Naive thymus-derived CD4-positive, alpha-beta T cell (primary cell): ENCODE results near the gene IAH1. TPM values are rescaled to one million over a fixed set of nuclear protein-coding genes. Genes with fewer than 3 reads are reported as not detected.

Source experiments
- ATAC-seq: fragments of 150-1000 bp; cut with Tn5 transposase; 2 replicates; pipeline ENCODE4 v1.10.0; 2021; ENCODE audit warnings: mild to moderate bottlenecking, moderate library complexity
- CTCF ChIA-PET: fragments of 350-600 bp; sonication (Branson Sonifier 250); formaldehyde crosslinking; loops from one replicate; lab custom pipeline; 2021; ENCODE audit warnings: antibody characterized with exemption; lab: Charles Lee
- POLR2A ChIA-PET: fragments of 350-600 bp; sonication (Branson Sonifier 250); formaldehyde crosslinking; loops from one replicate; lab custom pipeline; 2021; ENCODE audit warnings: antibody characterized with exemption, inconsistent platforms; lab: Charles Lee
- DNase-seq, 9 donors: peaks; one replicate each; pipeline versions ENCODE4 v3.0.0 to v3.0.0-alpha.2; 2020 to 2022; ENCODE audit warnings: mixed read lengths in 1 of 9
- H3K27ac ChIP-seq: one replicate; pipeline ENCODE4 v1.7.0; 2013; ENCODE audit warnings: mild to moderate bottlenecking, low read depth, low read length, moderate library complexity
- H3K27me3 ChIP-seq, 2 donors: one replicate each; pipeline ENCODE4 v1.7.0; 2013; ENCODE audit warnings: low read length in 2 of 2, mild to moderate bottlenecking in 2 of 2, moderate library complexity in 2 of 2; ENCODE audit not compliant: control insufficient read depth in 2 of 2, insufficient read depth in 2 of 2
- H3K36me3 ChIP-seq, 3 experiments: 1 replicate in 2 of 3; 2 replicates in 1 of 3; pipeline ENCODE4 v1.7.0; 2013; ENCODE audit warnings: low read length in 3 of 3, mild to moderate bottlenecking in 3 of 3, moderate library complexity in 1 of 3; ENCODE audit not compliant: insufficient read depth in 3 of 3, control insufficient read depth in 2 of 3
- H3K4me1 ChIP-seq, 2 donors: one replicate each; pipeline ENCODE4 v1.7.0; 2013; ENCODE audit warnings: low read length in 2 of 2, mild to moderate bottlenecking in 2 of 2, moderate library complexity in 1 of 2; ENCODE audit not compliant: control insufficient read depth in 2 of 2, insufficient read depth in 2 of 2
- H3K4me3 ChIP-seq: 2 replicates; pipeline ENCODE4 v1.7.0; 2013; ENCODE audit warnings: mild to moderate bottlenecking, low read length
- H3K9me3 ChIP-seq, 3 experiments: 1 replicate in 2 of 3; 2 replicates in 1 of 3; pipeline ENCODE4 v1.7.0; 2013; ENCODE audit warnings: low read length in 3 of 3; ENCODE audit not compliant: control insufficient read depth in 2 of 3
- H3K27ac Mint-ChIP-seq, 9 donors: one replicate each; pipeline ENCODE4 v1.8.0; 2020 to 2022; ENCODE audit warnings: mixed read lengths in 9 of 9, mild to moderate bottlenecking in 8 of 9, moderate library complexity in 5 of 9, inconsistent platforms in 2 of 9
- H3K27me3 Mint-ChIP-seq, 5 donors: one replicate each; pipeline ENCODE4 v1.8.0; 2021 to 2022; ENCODE audit warnings: mixed read lengths in 5 of 5, mild to moderate bottlenecking in 1 of 5
- H3K36me3 Mint-ChIP-seq, 5 donors: one replicate each; pipeline ENCODE4 v1.8.0; 2020 to 2022; ENCODE audit warnings: mixed read lengths in 5 of 5, mild to moderate bottlenecking in 3 of 5, inconsistent platforms in 1 of 5
- H3K4me1 Mint-ChIP-seq, 7 donors: one replicate each; pipeline ENCODE4 v1.8.0; 2020 to 2022; ENCODE audit warnings: mixed read lengths in 7 of 7, mild to moderate bottlenecking in 3 of 7, inconsistent platforms in 1 of 7
- H3K4me3 Mint-ChIP-seq, 10 donors: one replicate each; pipeline ENCODE4 v1.8.0; 2020 to 2022; ENCODE audit warnings: mild to moderate bottlenecking in 10 of 10, mixed read lengths in 10 of 10, moderate library complexity in 6 of 10, inconsistent platforms in 2 of 10
- H3K9me3 Mint-ChIP-seq, 11 donors: one replicate each; pipeline ENCODE4 v1.8.0; 2020 to 2022; ENCODE audit warnings: mixed read lengths in 11 of 11, mild to moderate bottlenecking in 4 of 11, inconsistent platforms in 1 of 11, moderate library complexity in 1 of 11
- intact Hi-C, 2 donors: fragments of 100-400 bp; cut with micrococcal nuclease; formaldehyde crosslinking; loops; one replicate each; pipeline ENCODE4 v1.15.1; 2023
- polyA plus RNA-seq, 2 donors: library from polyadenylated mRNA; unstranded; fragments of 300-500 nt; fragmentation: Illumina TruSeq; gene quantifications; one replicate each; pipeline ENCODE4 v1.2.3, GENCODE V29; 2021
- total RNA-seq, 6 experiments: library from RNA in 5 of 6; stranded (reverse) in 5 of 6; gene quantifications; 1 replicate in 5 of 6; 2 replicates in 1 of 6; pipeline ENCODE4 v1.2.3 and lab custom pipeline; 2021 to 2026

The IAH1 gene
- total and polyA plus RNA-seq, 7 experiments from 2014 or later = 43.9 to 77.5 (median 51.0) TPM

DNA sequence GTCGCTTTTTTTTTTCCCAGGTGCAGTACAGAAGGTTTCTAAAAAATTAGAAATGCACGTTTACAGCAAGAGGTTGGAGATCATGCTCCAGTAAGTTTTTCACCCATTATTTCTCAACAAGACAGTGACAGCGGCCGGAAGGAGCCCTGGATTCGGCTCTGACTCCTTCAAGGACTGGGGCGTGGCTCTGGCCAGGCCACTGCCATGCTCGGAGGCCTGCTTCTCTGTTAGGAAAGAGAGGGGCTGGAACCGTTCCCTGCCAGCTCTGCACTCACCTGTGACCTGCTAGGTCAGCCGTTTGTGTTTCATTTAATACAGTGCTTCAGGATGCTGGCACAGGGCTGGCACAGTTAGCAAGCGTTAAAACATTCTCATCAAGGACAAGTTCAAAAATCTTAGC, 6.7 kb upstream of the IAH1 start:
- no peak overlapping the region for H3K27ac ChIP-seq
- intact Hi-C loops = no loop called here
- Mint-ChIP-seq H3K36me3 (peaks cover 4 to 29% (median 16%) of the 10 kb centered on the region in 5 donors), H3K27me3 (no peaks in the 10 kb centered on the region), H3K4me3 (no peak overlapping the region), H3K4me1 (peaks cover 0 to 14% (median 2%) of the 10 kb centered on the region in 7 donors), H3K9me3 (no peaks in the 10 kb centered on the region), H3K27ac (no peak overlapping the region)
- POLR2A ChIA-PET = interaction anchor here (1.5 kb wide), 1 partner anchor 43 kb away, joined by 3 read pairs; no protein-coding TSS in a partner anchor
- ATAC-seq (no peak), DNase-seq (no peak)
- no peak overlapping the region for H3K4me3 ChIP-seq
- CTCF ChIA-PET = no interaction called here
- H3K9me3 ChIP-seq = no peaks in the 10 kb centered on the region
- H3K36me3 ChIP-seq = peaks cover 0 to 23% (median 0%) of the 10 kb centered on the region in 3 experiments
- H3K27me3 ChIP-seq = no peaks in the 10 kb centered on the region
- H3K4me1 ChIP-seq = no peaks in the 10 kb centered on the region

- Mint-ChIP-seq H3K4me3 (no peak overlapping the region), H3K27me3 (no peaks in the 10 kb centered on the region), H3K9me3 (no peaks in the 10 kb centered on the region), H3K36me3 (peaks cover 3 to 25% (median 19%) of the 10 kb centered on the region in 5 donors), H3K27ac (peak overlapping the region in 1 of 9 donors; percentile 28), H3K4me1 (peaks cover 9 to 26% (median 21%) of the 10 kb centered on the region in 7 donors)
- no peak overlapping the region for H3K27ac ChIP-seq
- intact Hi-C loops = loop anchor here (5.0 kb wide), 3 partner anchors 571 to 1686 kb away; partner anchors contain the start of genes KLF11 (in 1 of the 2), RRM2 (in 1 of the 2) and SLC66A3 (in 1 of the 2)
- peaks cover 0 to 10% (median 0%) of the 10 kb centered on the region in 3 experiments for H3K36me3 ChIP-seq
- no peak overlapping the region for H3K4me3 ChIP-seq
- no peaks in the 10 kb centered on the region for H3K9me3 ChIP-seq
- DNase-seq (no peak), ATAC-seq (no peak)
- H3K4me1 ChIP-seq = peaks cover 11 to 15% of the 10 kb centered on the region in 2 donors
- ChIA-PET POLR2A (interaction anchor here (0.9 to 1.2 kb wide), 3 partner anchors 46 to 160 kb away, joined by 3 read pairs; partner anchors contain the start of genes CPSF3, ITGB1BP1 and YWHAQ), CTCF (interaction anchor here (0.7 kb wide), 1 partner anchor 12 kb away, joined by 3 read pairs; no protein-coding TSS in a partner anchor)
- no peaks in the 10 kb centered on the region for H3K27me3 ChIP-seq
Observed at GRCh38 chr2:9471206-9471605, 3.1 kb upstream of the IAH1 start.

- H3K4me3 ChIP-seq = no peak overlapping the region
- H3K9me3 ChIP-seq = no peaks in the 10 kb centered on the region
- H3K27me3 Mint-ChIP-seq = no peaks in the 10 kb centered on the region
- intact Hi-C loops = loop anchor here (5.0 kb wide), 3 partner anchors 570 to 1685 kb away; partner anchors contain the start of genes KLF11 (in 1 of the 2), RRM2 (in 1 of the 2) and SLC66A3 (in 1 of the 2)
- no peaks in the 10 kb centered on the region for H3K27me3 ChIP-seq
- no peak for DNase-seq
- ChIA-PET CTCF (no interaction called here), POLR2A (interaction anchor here (0.7 to 3.8 kb wide), 5 partner anchors 41 to 159 kb away, joined by 3 to 23 read pairs (median 4); partner anchors contain the start of genes ADAM17 and YWHAQ)
- peaks cover 0 to 2% (median 0%) of the 10 kb centered on the region in 11 donors for H3K9me3 Mint-ChIP-seq
- H3K27ac ChIP-seq = no peak overlapping the region
- peak overlapping the region in 9 of 10 donors; percentile 43 to 84 (median 81) for H3K4me3 Mint-ChIP-seq
- no peak for ATAC-seq
- H3K27ac Mint-ChIP-seq = peak overlapping the region in 7 of 9 donors; percentile 49 to 90 (median 88)
- H3K36me3 Mint-ChIP-seq = peaks cover 3 to 26% (median 23%) of the 10 kb centered on the region in 5 donors
- peaks cover 11 to 18% of the 10 kb centered on the region in 2 donors for H3K4me1 ChIP-seq
- peaks cover 18 to 39% (median 31%) of the 10 kb centered on the region in 7 donors for H3K4me1 Mint-ChIP-seq
- peaks cover 0 to 17% (median 0%) of the 10 kb centered on the region in 3 experiments for H3K36me3 ChIP-seq
Observed at GRCh38 chr2:9472511-9472910, 1.8 kb upstream of the IAH1 start.

GRCh38 chr2:9473308-9473984, 905 bp upstream of the IAH1 start:
- peaks cover 0 to 14% (median 0%) of the 10 kb centered on the region in 3 experiments for H3K36me3 ChIP-seq
- no peaks in the 10 kb centered on the region for H3K9me3 ChIP-seq
- H3K27ac ChIP-seq = peak overlapping the region; percentile 95
- POLR2A ChIA-PET = interaction anchor here (0.7 to 3.8 kb wide), 11 partner anchors 11 to 370 kb away, joined by 3 to 23 read pairs (median 4); partner anchors contain the start of genes ADAM17, CPSF3, ITGB1BP1 and TAF1B
- CTCF ChIA-PET = no interaction called here
- no peaks in the 10 kb centered on the region for H3K27me3 ChIP-seq
- Mint-ChIP-seq H3K27me3 (no peaks in the 10 kb centered on the region), H3K4me3 (peak overlapping the region; percentile 81 to 89 (median 83)), H3K27ac (peak overlapping the region; percentile 83 to 95 (median 88)), H3K9me3 (peaks cover 0 to 2% (median 0%) of the 10 kb centered on the region in 11 donors), H3K4me1 (peaks cover 19 to 44% (median 40%) of the 10 kb centered on the region in 7 donors), H3K36me3 (peaks cover 5 to 26% (median 21%) of the 10 kb centered on the region in 5 donors)
- intact Hi-C loops = loop anchor here (5.0 kb wide), 3 partner anchors 569 to 1684 kb away; partner anchors contain the start of genes KLF11 (in 1 of the 2), RRM2 (in 1 of the 2) and SLC66A3 (in 1 of the 2)
- peak in 1 of 9 donors; percentile 47 for DNase-seq
- peak; percentile 14 for ATAC-seq
- H3K4me3 ChIP-seq = peak overlapping the region; percentile 82
- peaks cover 11 to 21% of the 10 kb centered on the region in 2 donors for H3K4me1 ChIP-seq

GRCh38 chr2:9473985-9474360, 378 bp upstream of the IAH1 start:
- Mint-ChIP-seq H3K27me3 (no peaks in the 10 kb centered on the region), H3K4me1 (peaks cover 20 to 49% (median 45%) of the 10 kb centered on the region in 7 donors), H3K9me3 (peaks cover 0 to 2% (median 0%) of the 10 kb centered on the region in 11 donors), H3K27ac (peak overlapping the region; percentile 83 to 95 (median 88)), H3K36me3 (peaks cover 7 to 28% (median 21%) of the 10 kb centered on the region in 5 donors), H3K4me3 (peak overlapping the region; percentile 81 to 89 (median 83))
- ATAC-seq (peak; percentile 82), DNase-seq (peak in 7 of 9 donors; percentile 49 to 80 (median 75))
- Histone ChIP-seq H3K27me3 (no peaks in the 10 kb centered on the region), H3K4me1 (peaks cover 11 to 21% of the 10 kb centered on the region in 2 donors), H3K27ac (peak overlapping the region; percentile 95), H3K9me3 (no peaks in the 10 kb centered on the region), H3K36me3 (peaks cover 0 to 13% (median 0%) of the 10 kb centered on the region in 3 experiments), H3K4me3 (peak overlapping the region; percentile 82)
- ChIA-PET CTCF (no interaction called here), POLR2A (interaction anchor here (0.8 to 3.8 kb wide), 9 partner anchors 10 to 369 kb away, joined by 3 to 23 read pairs (median 4); partner anchors contain the start of genes ADAM17, CPSF3, ITGB1BP1 and TAF1B)
- intact Hi-C loops = loop anchor here (1.0 to 5.0 kb wide), 11 partner anchors 12 to 1683 kb away; partner anchors contain the start of genes CPSF3 (in 2 of the 2), ITGB1BP1 (in 2 of the 2), ADAM17 (in 1 of the 2) and KLF11 (in 1 of the 2)

DNA sequence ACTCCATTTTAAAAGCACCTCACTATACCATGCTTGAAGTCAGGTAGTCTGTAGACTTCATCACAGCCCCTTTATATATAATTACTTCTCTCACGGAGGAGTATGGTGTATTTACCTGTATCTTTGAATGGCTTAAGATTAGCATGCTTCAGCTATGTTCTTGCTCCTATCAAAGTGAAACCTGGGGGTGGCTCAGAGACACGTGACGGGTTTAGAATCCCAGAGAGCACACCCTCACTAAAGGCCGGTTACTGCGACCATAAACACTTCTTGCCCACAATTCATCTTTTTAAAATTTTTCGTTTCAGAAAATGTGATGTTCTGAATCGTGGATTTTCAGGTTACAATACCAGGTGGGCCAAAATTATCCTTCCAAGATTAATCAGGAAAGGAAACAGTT, 3.6 kb downstream of the IAH1 start:
- ATAC-seq = no peak
- H3K27ac ChIP-seq = peak overlapping the region; percentile 1
- H3K36me3 Mint-ChIP-seq = peaks cover 7 to 35% (median 13%) of the 10 kb centered on the region in 5 donors
- H3K4me3 ChIP-seq = no peak overlapping the region
- peaks cover 0 to 32% (median 8%) of the 10 kb centered on the region in 3 experiments for H3K36me3 ChIP-seq
- intact Hi-C loops = loop anchor here in 1 of 2 donors (5.0 kb wide), 2 partner anchors 259 to 476 kb away; partner anchors contain the start of gene MBOAT2
- ChIA-PET POLR2A (no interaction called here), CTCF (no interaction called here)
- no peaks in the 10 kb centered on the region for H3K9me3 ChIP-seq
- H3K4me1 ChIP-seq = peaks cover 10 to 21% of the 10 kb centered on the region in 2 donors
- no peak for DNase-seq
- H3K27ac Mint-ChIP-seq = peak overlapping the region in 6 of 9 donors; percentile 29 to 81 (median 45)
- H3K4me1 Mint-ChIP-seq = peaks cover 26 to 55% (median 48%) of the 10 kb centered on the region in 7 donors
- peaks cover 0 to 2% (median 0%) of the 10 kb centered on the region in 11 donors for H3K9me3 Mint-ChIP-seq
- H3K27me3 Mint-ChIP-seq = no peaks in the 10 kb centered on the region
- H3K4me3 Mint-ChIP-seq = peak overlapping the region in 1 of 10 donors; percentile 21
- no peaks in the 10 kb centered on the region for H3K27me3 ChIP-seq
